Measurements from ENCODE around the gene ABCA4.

- TF ChIP-seq EZH2 (IDR thresholded peaks at IDR 0.05) (no peak), POLR2AphosphoS5 (IDR thresholded peaks at IDR 0.05; ENCODE audit: borderline replicate concordance, low read depth, low read length) (no peak)
These were observed 127.2 kb downstream of the ABCA4 start for GRCh38 chr1:93993731-93994130.

All from SK-N-MC (cell line).